GM21390 (cell line): ENCODE results near the gene SPINT2.

Experiments used
- ATAC-seq: cut with Tn5 transposase; IDR thresholded peaks from one replicate; pipeline ENCODE4 v1.9.1; 2021; ENCODE audit not compliant: unreplicated experiment

The SPINT2 gene

DNA sequence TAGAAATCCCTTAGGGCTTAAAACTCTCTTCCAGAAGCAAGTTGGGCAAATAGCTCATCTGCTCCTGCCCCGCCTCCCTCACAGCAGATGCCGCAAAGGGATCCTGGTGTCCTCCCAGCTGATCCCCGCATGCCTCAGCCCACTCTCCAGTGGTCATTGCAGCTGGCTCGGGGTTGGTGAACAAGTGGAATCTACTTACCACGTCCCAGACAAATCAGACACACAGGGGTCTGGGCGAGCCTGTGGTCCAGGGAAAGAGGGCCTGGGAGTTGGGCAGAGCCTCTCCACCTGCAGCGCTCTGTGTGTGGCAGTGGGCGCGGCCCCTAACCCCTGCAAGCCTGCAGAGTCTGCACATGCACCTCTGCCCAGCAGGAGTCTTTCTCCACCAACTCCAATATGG lies 28.9 kb downstream of the SPINT2 start:
- ATAC-seq: no peak

DNA sequence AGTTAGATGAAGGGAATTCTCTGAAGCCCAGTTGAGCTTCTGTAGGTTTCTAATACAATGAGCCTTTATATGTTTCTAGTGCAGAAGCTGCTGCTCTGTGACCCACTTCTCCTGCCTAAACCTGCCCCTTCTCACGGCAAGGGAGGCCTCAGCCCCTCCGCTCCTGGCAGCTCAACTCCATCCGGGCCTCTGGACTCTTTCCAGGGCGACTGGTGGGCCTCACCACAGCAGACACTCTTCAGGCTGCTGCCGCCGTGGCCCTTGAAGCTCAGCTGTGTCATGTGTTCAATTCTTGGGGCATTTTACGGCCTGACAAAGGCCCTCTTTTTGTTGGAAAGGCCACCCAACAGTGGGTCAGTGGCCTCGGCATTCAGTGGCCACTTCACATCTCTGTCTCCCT lies 29.7 kb downstream of the SPINT2 start:
- no peak for ATAC-seq

DNA sequence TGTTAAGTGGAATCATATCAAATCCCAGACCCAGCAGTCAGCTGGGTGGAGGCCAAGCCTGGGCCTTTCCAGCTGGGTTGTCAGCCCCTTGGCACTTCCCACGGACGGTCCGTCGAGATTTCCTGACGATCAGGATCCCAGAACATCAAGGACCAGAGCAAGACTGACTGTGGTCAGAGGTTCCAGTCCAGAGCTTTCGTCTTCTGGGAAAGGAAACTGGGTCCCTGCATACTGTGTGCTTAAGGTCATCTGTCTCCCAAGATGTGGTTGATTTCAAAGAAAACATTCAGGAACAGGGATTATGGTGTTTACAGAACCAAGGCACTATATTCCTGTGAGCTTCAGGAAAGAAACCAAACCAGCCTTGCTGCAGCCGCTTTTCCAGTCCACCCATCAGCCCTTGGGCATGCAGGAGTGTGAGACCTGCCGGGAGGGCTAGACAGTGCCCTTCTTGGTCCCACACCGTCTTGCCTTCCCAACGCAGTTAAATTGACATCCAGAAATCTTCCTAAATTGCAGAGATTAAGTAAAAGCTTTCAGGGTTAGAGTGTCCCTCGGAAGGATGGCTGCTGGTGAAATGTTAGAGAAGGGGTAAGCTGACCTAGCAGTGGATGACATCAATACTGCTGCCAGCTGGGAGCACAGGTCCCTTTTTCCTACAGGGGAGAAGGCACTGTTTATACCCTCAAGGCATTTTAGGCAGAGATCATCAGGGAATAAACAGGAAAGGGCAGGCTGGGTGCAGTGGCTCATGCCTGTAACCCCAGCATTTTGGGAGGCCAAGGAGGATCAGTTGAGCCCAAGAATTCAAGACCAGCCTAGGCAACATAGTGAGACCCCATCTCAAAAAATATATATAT lies 34.7 kb downstream of the SPINT2 start:
- no peak for ATAC-seq

DNA sequence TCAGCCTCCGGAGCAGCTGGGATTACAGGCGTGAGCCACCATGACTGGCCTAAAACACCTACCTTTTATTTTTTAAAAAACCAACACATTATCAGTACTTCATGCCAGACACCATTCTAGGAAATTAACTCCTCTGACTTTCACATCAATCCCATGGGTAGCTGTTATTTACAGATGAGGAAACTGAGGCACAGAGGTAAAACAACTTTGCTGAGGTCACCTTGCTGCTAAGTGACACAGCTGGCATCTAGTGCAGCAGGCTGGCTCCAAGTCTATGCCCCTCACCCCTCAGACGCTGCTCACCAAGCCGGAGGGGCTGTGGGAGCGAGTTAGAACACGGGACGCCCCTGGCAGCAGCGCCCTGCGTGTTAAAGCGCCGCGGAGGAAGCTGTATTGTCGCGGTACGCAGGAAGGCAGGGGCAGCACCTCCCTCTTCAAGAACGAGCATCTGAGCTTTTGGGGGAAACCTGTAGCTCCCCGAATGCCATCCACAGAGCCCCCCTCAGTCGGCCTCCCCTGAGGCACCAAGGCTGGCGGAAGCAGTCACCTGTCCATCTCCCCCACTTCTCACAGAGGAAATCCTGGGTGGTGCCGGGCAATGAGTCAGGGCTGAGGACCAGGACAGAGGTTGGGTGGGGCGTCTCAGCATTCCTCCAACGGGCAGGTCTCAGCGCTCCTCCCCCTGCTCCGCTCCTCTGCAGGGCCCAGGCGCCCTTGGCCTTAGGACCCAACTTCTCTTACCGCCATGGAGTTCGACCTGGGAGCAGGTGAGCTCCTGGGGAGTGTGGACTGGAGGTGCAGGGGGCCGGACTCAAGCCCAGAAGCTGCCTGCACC lies 39.4 kb downstream of the SPINT2 start, which contains the start of gene C19orf33:
Gene C19orf33 (plus strand): TSS at position 735 of the 835 bp plus-strand sequence. CDS start 11 bp downstream, at position 746.
- no peak for ATAC-seq

DNA sequence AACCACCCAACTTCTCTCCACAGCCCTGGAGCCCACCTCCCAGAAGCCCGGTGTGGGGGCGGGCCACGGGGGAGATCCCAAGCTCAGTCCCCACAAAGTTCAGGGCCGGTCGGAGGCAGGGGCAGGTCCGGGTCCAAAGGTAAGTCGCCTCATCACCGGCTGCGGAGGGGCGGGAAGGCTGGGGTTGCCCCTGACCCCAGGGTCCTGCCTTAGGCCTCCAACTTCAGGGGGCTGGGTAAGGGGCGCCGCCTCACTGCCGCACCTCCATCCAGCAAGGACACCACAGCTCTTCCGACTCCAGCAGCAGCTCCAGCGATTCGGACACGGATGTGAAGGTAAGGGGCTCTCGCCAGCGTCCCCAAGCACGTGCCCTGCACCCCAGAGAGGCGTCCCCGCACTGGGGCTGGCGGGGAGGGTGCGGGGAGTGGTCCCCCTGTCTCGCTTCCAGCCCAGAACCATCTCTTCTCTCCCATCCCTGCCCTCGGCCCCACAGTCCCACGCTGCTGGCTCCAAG lies 40.0 kb downstream of the SPINT2 start:
- ATAC-seq: no peak

DNA sequence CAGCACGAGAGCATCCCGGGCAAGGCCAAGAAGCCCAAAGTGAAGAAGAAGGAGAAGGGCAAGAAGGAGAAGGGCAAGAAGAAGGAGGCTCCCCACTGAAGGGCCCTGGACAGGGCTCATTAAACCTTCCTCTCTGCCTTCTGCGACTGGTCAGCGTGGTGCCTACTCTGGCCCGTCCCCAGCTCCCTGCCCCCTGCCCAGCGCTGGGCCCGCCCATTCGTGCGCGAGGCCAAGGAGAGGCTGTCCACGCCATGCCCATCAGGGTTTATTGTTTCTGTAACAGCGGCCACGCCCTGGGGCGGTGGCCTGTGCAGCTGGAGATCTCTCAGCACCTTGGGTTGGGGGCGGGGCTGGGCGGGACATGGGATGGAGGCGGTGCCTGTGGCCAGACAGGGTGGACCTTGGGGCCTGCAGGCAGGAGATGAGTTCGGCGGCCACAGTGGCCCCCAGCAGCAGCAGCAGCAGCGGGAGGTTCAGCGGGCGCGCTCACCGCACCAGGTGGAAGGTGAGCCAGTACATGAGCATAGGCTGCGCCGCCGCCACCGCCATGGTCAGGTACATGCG lies 40.6 kb downstream of the SPINT2 start:
- no peak for ATAC-seq

DNA sequence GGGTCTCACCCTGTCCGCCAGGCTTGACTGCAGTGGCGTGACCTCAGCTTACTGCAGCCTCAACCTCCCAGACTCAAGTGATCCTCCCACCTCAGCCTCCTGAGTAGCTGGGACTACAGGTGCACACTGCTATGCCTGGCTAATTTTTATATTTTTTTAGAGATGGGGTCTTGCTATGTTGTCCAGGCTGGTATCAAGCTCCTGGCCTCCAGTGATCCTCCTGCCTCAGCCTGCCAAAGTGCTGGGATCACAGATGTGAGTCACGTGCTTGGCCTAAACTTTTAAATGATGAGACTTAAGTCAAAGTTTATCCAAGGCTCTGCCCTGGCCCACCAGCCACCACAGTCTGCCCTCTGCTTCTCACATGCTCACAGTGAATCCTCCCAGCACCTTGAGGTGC lies 41.9 kb downstream of the SPINT2 start:
- no peak for ATAC-seq

DNA sequence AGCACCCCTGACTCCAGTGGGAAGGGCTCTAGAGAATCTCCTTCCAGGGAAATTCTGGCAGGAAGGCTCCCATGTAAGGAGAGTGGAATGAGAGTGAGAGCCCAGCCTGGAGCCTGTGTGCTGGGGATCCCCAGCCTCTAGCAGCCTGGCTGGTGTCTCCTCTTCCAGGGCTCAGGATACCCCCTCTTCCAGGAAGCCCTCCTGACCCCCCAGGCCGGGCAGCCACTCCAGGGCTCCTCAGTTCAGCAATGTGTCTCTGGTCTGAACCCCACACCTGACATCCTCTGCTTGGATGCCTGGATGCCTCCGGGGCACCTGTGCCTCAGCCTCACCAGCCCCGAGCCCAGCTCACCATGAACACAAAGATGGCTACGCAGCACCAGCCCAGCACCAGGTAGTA lies 42.7 kb downstream of the SPINT2 start:
- ATAC-seq: no peak

DNA sequence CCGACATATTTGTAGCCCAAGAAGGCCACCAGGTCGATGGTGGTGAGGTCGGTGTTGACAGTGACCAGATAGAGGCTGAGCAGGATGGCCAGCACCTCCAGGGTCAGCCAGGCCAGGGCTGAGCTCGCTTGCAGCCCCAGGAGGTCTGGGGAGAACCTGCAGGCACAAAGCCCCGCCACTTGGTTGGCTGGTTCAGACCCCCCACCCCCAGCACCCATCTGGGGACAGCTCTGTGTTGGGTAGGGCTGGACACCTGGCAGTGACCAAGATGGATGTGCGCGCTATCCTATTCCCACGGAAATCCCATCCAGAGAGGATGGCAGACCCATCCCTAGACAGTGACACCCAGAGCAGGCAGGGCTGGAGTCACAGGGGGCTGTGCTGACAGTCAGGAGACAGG lies 43.2 kb downstream of the SPINT2 start:
- no peak for ATAC-seq

DNA sequence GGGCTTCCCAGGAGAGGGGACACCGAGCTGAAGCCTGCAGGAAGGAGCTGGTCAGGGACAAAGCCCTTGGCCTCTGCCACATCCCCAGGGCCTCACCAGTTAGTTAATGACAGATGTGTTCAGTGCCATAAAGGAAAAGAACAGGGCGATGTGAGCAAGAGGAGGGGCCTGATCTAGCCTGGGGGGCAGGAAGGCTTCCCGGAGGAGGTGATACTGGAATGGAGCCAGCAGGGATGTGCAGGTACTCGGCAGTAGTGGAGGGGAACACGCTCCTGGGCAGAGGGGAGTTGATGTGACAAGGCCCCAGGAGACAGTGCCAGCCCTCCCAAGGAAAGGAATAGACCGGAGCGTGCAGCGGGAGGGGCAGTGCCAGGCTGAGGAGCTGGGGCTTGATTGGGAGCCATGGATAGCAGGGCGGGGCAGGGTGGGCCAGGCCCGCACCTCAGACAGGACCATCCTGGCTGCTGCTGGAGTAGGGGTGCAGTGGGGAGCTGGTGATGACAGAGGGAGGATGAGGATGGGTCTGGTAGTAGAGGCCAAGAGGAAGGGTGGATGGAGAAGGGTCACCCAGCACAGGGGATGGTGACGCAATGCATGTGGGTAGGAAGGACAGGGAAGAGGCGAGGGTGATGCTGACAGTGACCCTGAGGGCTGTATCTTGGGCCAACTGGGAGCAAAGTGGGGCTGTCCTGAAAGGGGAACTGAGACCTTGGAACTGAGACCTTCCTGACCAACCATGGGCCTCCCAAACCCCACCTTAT lies 43.8 kb downstream of the SPINT2 start:
- no peak for ATAC-seq

DNA sequence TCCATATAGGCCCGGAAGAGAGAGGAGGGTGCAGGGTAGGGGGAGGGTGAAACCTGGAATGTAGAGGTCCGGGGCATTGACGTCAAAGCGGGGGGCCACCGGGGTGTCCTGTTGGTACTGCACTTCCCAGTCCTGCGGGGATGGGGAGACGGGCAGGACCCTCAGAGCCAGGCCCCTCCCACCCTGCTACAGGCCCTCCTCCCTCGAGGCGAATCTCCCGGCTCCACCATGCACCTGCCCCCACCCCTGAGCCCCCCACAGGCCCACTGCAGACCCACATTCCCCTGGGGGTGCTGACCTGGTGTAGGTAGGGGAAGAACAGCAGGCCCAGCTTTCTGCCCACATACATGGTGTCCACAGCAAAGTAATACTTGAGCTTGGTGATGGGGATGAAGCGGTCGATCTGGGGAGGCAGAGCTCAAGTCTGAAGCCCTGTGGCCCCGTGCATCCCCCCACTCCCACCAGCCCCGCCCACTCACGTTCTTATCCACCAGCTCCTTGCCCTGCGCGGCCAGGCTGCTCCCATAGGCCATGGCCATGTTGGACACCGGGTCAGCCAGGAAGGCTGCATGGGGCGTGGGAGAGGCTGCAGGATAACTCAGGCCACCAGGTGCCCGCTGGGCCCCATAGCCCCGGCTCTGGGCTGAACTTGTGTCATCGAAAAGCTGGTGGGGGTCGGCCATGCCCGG lies 44.7 kb downstream of the SPINT2 start:
- ATAC-seq: no peak

DNA sequence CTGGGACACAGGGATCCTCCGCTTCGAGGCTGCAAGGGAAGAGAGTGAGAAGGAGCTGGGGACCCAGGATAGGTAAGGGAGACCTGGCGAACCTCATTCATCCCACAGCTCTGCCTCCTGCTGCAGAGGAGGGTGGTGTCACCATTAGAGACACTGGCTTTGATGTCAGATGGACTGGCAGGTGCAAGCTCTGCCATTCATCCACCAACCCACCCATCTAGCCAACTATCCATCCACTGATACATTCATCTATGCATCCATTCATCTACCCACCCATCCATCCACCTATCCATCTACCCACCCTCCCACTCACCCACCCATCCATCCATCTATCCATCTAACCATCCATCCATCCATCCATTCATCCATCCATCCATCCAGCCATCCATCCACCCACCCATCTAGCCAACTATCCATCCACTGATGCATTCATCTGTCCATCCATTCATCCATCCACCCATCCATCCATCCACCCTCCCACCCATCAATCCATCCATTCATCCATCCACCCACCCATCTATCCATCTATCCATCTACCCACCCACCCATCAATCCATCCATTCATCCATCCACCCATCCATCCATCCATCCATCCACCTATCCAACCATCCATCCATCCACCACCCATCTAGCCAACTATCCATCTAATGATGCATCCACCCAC lies 45.4 kb downstream of the SPINT2 start:
- ATAC-seq: no peak

DNA sequence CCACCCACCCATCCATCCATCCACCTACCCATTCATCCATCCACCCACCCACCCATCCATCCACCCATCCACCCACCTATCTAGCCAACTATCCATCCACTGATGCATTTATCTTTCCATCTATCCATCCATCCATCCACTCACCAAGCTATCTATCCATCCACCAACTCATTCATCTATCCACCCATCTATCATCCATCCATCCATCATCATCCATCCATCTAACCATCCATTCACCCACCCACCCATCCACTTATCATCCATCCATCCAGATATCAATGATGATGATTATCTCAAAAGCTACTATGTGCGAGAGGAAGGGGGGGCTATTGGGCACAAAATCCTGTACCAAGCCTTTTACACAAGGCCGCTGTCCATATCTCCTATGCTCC lies 45.9 kb downstream of the SPINT2 start:
- ATAC-seq: no peak

DNA sequence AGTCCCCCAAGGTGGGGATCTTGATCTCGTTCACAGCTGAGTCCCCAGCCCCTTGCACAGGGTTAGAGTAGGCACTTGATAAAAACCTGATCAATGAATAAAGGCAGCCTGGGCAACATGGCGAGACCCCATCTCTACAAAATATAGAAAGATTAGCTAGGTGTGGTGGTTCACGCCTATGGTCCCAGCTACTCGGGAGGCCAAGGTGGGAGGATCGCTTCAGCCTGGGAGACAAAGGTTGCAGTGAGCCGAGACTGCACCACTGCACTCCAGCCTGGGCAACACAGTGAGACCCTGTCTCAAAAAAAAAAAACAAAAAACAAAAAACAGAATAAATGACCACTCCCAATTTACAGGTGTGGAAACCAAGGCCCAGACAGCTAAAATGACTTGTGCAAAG lies 46.6 kb downstream of the SPINT2 start:
- ATAC-seq: no peak

DNA sequence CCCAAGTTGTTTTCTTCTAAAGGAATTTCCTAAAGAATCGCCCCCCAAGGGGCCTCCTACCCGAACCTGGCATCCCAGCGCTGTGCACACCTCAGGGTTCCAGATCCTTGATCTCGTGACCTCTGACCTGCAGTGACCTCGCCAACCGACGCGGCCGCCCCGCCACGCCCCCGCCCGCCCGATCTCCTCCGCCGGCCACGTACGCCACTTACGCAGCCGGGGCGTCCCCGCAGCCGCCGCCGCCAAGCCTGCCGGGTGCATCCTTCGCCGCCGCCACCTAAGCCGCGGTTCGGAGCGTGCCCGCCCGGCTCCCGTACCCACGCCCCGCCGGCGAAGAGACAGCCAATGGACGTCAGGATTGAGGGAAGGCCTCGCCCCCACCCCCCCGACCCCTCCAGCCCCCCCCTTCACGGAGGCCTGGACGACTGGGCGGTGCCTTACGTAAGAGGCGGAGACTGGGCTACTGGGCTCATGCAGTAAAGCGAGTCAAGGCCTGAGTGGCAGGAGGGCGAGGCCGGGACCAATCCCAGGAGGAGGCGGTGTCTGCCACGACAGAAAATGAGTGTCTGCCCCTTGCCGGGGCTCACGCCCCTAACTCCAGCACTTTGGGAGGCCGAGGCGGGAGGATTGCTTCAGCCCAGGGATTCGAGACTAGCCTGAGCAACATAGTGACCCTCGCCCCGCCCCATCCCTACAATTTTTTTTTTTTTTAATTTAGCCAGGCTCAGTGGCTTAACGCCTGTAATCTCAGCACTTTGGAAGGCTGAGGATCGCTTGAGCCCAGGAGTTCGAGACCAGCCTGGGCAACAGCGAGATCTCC lies 51.5 kb downstream of the SPINT2 start, which contains the start of gene YIF1B:
Gene YIF1B (minus strand): TSS at position 291 of the 820 bp plus-strand sequence. CDS start 30 bp downstream, at position 261.
- peak; percentile 77 for ATAC-seq

DNA sequence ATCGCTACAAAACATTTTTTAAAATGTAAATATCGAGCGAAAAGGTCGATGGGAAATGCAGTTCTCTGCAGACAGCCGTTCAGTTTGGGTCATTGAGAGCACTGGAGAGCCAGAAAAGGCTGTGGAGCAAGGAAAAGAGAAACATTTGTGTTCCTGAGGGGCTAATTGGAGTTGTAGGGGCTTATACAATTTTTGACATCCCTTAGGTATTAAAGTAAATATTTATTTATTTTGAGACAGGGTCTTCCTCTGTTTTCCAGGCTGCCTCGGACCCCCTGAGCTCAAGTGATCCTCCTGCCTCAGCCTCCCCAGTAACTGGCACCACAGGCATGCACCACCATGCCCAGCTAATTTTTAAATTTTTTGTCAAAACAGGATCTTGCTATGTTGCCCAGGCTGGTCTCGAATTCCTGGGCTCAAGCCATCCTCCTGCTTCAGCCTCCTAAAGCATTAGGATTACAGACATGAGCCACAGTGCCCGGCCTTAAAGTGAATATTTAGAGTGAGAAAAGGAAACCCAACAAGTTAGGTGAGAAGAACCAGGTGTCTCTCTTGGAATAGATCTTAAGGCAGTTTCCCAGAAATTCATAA lies 52.2 kb downstream of the SPINT2 start:
- ATAC-seq: no peak

DNA sequence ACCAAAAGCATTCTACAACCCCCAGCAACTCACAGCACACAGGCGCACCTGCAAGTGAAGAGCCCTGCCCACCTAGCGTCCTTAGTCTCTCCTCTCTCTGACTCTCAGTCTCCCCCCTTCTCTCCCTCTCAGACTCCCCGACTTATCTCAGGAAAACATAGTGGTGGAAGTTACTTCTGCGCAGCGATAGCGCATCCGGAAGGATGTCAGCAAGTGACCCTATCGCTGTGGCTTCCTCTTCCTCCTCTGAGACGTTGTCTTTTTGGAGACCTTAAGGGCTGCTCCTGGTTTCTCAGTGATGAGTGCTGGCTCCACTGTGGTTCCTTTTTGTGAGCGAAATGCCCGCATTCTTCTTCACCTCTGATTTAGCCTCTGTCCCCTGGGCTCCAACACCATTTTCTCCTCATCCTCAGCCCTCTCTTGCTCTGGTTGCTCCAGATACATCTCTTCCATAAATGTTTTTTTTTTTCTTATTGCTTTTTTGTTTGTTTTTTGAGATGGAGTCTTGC lies 52.8 kb downstream of the SPINT2 start:
- ATAC-seq: no peak

DNA sequence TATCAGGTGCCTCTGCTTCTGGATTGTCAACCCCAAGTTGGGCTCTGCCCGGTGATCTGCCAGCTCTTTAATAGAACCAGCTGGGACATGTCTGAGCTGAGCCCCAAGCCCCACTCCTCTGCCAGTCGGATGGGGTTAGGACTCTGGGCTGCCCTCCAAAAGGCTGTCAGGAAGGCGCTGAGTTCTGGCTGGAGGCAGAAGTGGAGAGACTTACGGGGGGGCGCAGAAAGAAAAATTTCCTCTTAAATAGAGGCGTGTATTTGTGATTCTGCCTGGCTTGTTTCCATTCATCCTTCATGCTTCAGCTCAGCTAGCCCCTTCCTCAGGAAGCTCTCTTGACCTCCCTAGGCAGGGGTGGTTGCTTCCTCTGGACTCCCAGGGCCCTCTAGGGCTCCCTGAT lies 54.3 kb downstream of the SPINT2 start:
- ATAC-seq: no peak
